HCT116 (cell line): ENCODE results near the gene RBM47. TPM values are rescaled to one million over a fixed set of nuclear protein-coding genes. Genes with fewer than 3 reads are reported as not detected.

Source experiments
- ATAC-seq: fragments of 200-7000 bp; cut with Tn5 transposase; 2 replicates; pipeline ENCODE4 v1.9.1; 2020; ENCODE audit warnings: mild to moderate bottlenecking, moderate library complexity
- BruUV-seq: library from RNA; stranded (reverse); fragments of 400-500 nt; replicated peaks from 2 replicates; lab custom pipeline; 2021; lab: Mats Ljungman, UMichigan
- CTCF ChIA-PET: fragments of 300-600 bp; sonication (Branson Sonifier 250); formaldehyde crosslinking; loops from one replicate; lab custom pipeline; 2021; ENCODE audit warnings: antibody characterized with exemption; lab: Charles Lee
- POLR2A ChIA-PET: fragments of 300-600, 350-600 bp; sonication (Branson Sonifier 250); formaldehyde crosslinking; loops from one replicate; lab custom pipeline; 2021; ENCODE audit warnings: antibody characterized with exemption; lab: Charles Lee
- RAD21 ChIA-PET, 2 experiments: fragments of 300-600 bp; sonication (Branson Sonifier 250); formaldehyde crosslinking; loops; one replicate each; lab custom pipeline; 2023; ENCODE audit warnings: low total read pairs in 2 of 2; ENCODE audit not compliant: uncharacterized antibody in 2 of 2, unreplicated experiment in 2 of 2, low non-redundant PET in 1 of 2; lab: Charles Lee
- DNase-seq: peaks from one replicate; pipeline ENCODE4 v3.0.0-alpha.2; 2010; ENCODE audit warnings: low read depth, low spot score
- H2AFZ ChIP-seq: fragments of 200-600 bp; shearing (Covaris generic), sonication (generic); 2 replicates; pipeline ENCODE4 v1.6.1; 2017; ENCODE audit warnings: low read depth, mixed run types, mixed read lengths, antibody characterized with exemption, low read length; ENCODE audit not compliant: poor library complexity, severe bottlenecking
- H3K27ac ChIP-seq: 2 replicates; pipeline ENCODE4 v1.5.1; 2012; ENCODE audit warnings: low read depth, low read length
- H3K27me3 ChIP-seq: fragments of 200-600 bp; sonication (generic); 2 replicates; pipeline ENCODE4 v1.6.1; 2016; ENCODE audit warnings: mixed run types, low read length, mixed read lengths; ENCODE audit not compliant: insufficient read depth
- H3K36me3 ChIP-seq, 2 experiments: fragments of 200-500 bp in 1 of 2; fragments of 200-600 bp in 1 of 2; sonication (Bioruptor generic) in 1 of 2; sonication (generic) in 1 of 2; 2 replicates each; pipeline versions ENCODE4 v1.5.1 to v1.6.1; 2014 to 2016; ENCODE audit warnings: low read length in 2 of 2, inconsistent platforms in 1 of 2, mixed read lengths in 1 of 2, mixed run types in 1 of 2; ENCODE audit not compliant: insufficient read depth in 2 of 2, control insufficient read depth in 1 of 2
- H3K4me1 ChIP-seq, 2 experiments: fragments of 200-600 bp in 1 of 2; sonication (generic) in 1 of 2; 2 replicates each; pipeline versions ENCODE4 v1.5.1 to v1.6.1; 2012 to 2017; ENCODE audit warnings: low read length in 2 of 2, inconsistent platforms in 1 of 2, mild to moderate bottlenecking in 1 of 2, mixed read lengths in 1 of 2, mixed run types in 1 of 2, moderate library complexity in 1 of 2; ENCODE audit not compliant: insufficient read depth in 2 of 2, control insufficient read depth in 1 of 2
- H3K4me2 ChIP-seq: fragments of 200-600 bp; sonication (generic); 2 replicates; pipeline ENCODE4 v1.6.1; 2017; ENCODE audit warnings: mixed run types, low read length, mixed read lengths
- H3K4me3 ChIP-seq, 2 experiments: fragments of 200-600 bp in 1 of 2; sonication (generic) in 1 of 2; replicated peaks in 1 of 2; 2 replicates each; pipeline ENCODE4 v1.5.1; 2011 to 2016; ENCODE audit warnings: low read length in 2 of 2, control low read depth in 1 of 2, low read depth in 1 of 2, mild to moderate bottlenecking in 1 of 2, mixed read lengths in 1 of 2, mixed run types in 1 of 2
- H3K79me2 ChIP-seq: fragments of 200-600 bp; sonication (generic); 2 replicates; pipeline ENCODE4 v1.6.1; 2017; ENCODE audit warnings: mild to moderate bottlenecking, mixed run types, low read length, moderate library complexity, mixed read lengths; ENCODE audit not compliant: insufficient read depth
- H3K9ac ChIP-seq: fragments of 200-600 bp; sonication (generic); 2 replicates; pipeline ENCODE4 v1.6.1; 2016; ENCODE audit warnings: low read length, mixed read lengths
- H3K9me2 ChIP-seq: fragments of 200-600 bp; sonication (generic), shearing (Covaris generic); 2 replicates; pipeline ENCODE4 v1.6.1; 2017; ENCODE audit warnings: mixed run types, mild to moderate bottlenecking, moderate library complexity; ENCODE audit not compliant: insufficient read depth
- H3K9me3 ChIP-seq, 2 experiments: fragments of 200-500 bp in 1 of 2; fragments of 200-600 bp in 1 of 2; sonication (Bioruptor generic) in 1 of 2; sonication (generic) in 1 of 2; 2 replicates each; pipeline ENCODE4 v1.6.1; 2014 to 2017; ENCODE audit warnings: low read length in 2 of 2, mixed read lengths in 2 of 2, inconsistent platforms in 1 of 2, low read depth in 1 of 2, mild to moderate bottlenecking in 1 of 2, mixed run types in 1 of 2, moderate library complexity in 1 of 2; ENCODE audit not compliant: control insufficient read depth in 1 of 2, insufficient read depth in 1 of 2
- H4K20me1 ChIP-seq: fragments of 200-600 bp; sonication (generic), shearing (Covaris generic); 2 replicates; pipeline ENCODE4 v1.6.1; 2017; ENCODE audit warnings: mixed run types, mild to moderate bottlenecking, moderate library complexity; ENCODE audit not compliant: insufficient read depth
- CBX3 ChIP-seq: IDR thresholded peaks from 2 replicates; pipeline ENCODE4 v1.6.1; 2012; ENCODE audit warnings: low read depth
- EGR1 ChIP-seq: IDR thresholded peaks from 2 replicates; pipeline ENCODE4 v1.6.1; 2012; ENCODE audit warnings: low read depth
- ELF1 ChIP-seq: IDR thresholded peaks from 2 replicates; pipeline ENCODE4 v1.6.1; 2012; ENCODE audit warnings: low read depth, borderline replicate concordance
- EZH2 ChIP-seq: fragments of 200-600 bp; sonication (generic); IDR thresholded peaks from 2 replicates; pipeline ENCODE4 v1.6.1; 2017; ENCODE audit warnings: antibody characterized with exemption, mixed run types
- EZH2phosphoT487 ChIP-seq: fragments of 200-600 bp; IDR thresholded peaks from 2 replicates; pipeline ENCODE4 v1.6.1; 2018; ENCODE audit warnings: antibody characterized with exemption, borderline replicate concordance
- JUND ChIP-seq: IDR thresholded peaks from 2 replicates; pipeline ENCODE4 v1.6.1; 2012
- MAX ChIP-seq: IDR thresholded peaks from 2 replicates; pipeline ENCODE4 v1.6.1; 2012
- POLR2AphosphoS5 ChIP-seq: IDR thresholded peaks from 2 replicates; pipeline ENCODE4 v1.6.1; 2011; ENCODE audit warnings: mild to moderate bottlenecking, low read depth, low read length, moderate library complexity
- RAD21 ChIP-seq: IDR thresholded peaks from 2 replicates; pipeline ENCODE4 v1.6.1; 2012; ENCODE audit warnings: low read depth, mild to moderate bottlenecking
- SP1 ChIP-seq: IDR thresholded peaks from 2 replicates; pipeline ENCODE4 v1.6.1; 2012; ENCODE audit warnings: low read depth
- SRF ChIP-seq: IDR thresholded peaks from 2 replicates; pipeline ENCODE4 v1.6.1; 2012; ENCODE audit warnings: low read depth
- intact Hi-C: fragments of 100-400 bp; cut with micrococcal nuclease; formaldehyde crosslinking; loops from 2 replicates; pipeline ENCODE4 v1.10.0; 2022
- total RNA-seq: library from RNA; stranded (reverse); gene quantifications from one replicate; pipeline ENCODE4 v1.2.1, GENCODE V29; 2021; ENCODE audit not compliant: unreplicated experiment
- TF ChIP-seq, protein P1 (sequence below): IDR thresholded peaks from 2 replicates; pipeline ENCODE4 v1.6.1; 2012; ENCODE audit warnings: low read depth

The RBM47 gene
- total RNA-seq, 1 experiment from 2014 or later, result 22.2 TPM

DNA sequence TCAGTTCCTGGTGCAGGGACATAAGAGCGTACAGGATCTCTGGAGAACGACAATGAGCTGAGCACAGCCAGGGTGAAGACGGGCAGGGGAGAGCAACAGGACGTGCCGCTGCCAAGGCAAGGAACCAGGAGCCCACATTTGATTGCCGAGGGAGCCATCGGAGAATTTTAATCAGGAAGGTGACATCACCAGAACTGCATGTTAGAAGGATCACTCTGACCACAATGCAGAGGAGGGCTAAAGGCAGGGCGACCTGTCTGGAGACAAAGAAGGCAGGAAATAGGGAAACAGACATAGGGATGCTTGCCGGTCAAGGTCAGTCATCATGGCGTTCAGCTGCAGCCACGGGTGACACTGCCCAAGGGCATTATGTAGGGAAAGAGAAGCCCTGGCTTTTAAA, 81.4 kb downstream of the RBM47 start (continued):
- TF ChIP-seq JUND, result no peak
- TF ChIP-seq SP1, result no peak

DNA sequence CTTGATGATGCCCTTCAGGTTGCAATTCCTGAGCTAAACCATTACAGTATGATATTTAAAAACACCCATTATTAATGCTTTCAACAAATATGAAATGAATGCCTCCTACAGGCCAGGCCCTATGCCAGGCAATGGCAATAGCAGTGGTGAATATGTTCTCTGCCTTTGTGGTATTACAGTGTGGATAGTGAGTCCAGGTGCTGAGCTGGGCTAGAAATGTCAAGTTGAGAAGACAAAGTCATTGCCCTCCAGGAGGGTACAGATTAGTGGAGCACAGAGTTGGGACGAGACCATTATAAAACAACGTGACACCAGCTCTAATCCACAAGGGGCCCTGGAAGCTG, 81.9 kb downstream of the RBM47 start:
- intact Hi-C loops, result no loop called here
- Histone ChIP-seq H3K36me3 (no peaks in the 10 kb centered on the region), H3K4me1 (peaks cover 16 to 39% of the 10 kb centered on the region in 2 experiments; a peak in 3 of 4 replicates), H4K20me1 (no peaks in the 10 kb centered on the region), H3K79me2 (no peaks in the 10 kb centered on the region), H2AFZ (no peak overlapping the region), H3K4me3 (no peak overlapping the region), H3K9me3 (no peaks in the 10 kb centered on the region), H3K9ac (no peak overlapping the region), H3K27me3 (no peaks in the 10 kb centered on the region), H3K4me2 (no peak overlapping the region), H3K27ac (no peak overlapping the region), H3K9me2 (no peaks in the 10 kb centered on the region)
- CTCF ChIA-PET, result no interaction called here
- TF ChIP-seq SRF (no peak), POLR2AphosphoS5 (no peak), JUND (no peak), EGR1 (no peak), EZH2 (no peak), CBX3 (no peak), EZH2phosphoT487 (no peak), RAD21 (no peak), SP1 (no peak), MAX (no peak), ELF1 (no peak)
- TF ChIP-seq, protein P1, sequence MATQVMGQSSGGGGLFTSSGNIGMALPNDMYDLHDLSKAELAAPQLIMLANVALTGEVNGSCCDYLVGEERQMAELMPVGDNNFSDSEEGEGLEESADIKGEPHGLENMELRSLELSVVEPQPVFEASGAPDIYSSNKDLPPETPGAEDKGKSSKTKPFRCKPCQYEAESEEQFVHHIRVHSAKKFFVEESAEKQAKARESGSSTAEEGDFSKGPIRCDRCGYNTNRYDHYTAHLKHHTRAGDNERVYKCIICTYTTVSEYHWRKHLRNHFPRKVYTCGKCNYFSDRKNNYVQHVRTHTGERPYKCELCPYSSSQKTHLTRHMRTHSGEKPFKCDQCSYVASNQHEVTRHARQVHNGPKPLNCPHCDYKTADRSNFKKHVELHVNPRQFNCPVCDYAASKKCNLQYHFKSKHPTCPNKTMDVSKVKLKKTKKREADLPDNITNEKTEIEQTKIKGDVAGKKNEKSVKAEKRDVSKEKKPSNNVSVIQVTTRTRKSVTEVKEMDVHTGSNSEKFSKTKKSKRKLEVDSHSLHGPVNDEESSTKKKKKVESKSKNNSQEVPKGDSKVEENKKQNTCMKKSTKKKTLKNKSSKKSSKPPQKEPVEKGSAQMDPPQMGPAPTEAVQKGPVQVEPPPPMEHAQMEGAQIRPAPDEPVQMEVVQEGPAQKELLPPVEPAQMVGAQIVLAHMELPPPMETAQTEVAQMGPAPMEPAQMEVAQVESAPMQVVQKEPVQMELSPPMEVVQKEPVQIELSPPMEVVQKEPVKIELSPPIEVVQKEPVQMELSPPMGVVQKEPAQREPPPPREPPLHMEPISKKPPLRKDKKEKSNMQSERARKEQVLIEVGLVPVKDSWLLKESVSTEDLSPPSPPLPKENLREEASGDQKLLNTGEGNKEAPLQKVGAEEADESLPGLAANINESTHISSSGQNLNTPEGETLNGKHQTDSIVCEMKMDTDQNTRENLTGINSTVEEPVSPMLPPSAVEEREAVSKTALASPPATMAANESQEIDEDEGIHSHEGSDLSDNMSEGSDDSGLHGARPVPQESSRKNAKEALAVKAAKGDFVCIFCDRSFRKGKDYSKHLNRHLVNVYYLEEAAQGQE, result no peak
- ATAC-seq, result no peak
- no TSS peak for BruUV-seq
- RAD21 ChIA-PET, result no interaction called here
- no peak for DNase-seq
- POLR2A ChIA-PET, result no interaction called here
